ENCODE data around the gene ZSWIM3. TPM values are rescaled to one million over a fixed set of nuclear protein-coding genes. Genes with fewer than 3 reads are reported as not detected.

The ZSWIM3 gene
- total and polyA plus RNA-seq, 11 donors: 1.3 to 3.1 (median 2.1) TPM

DNA sequence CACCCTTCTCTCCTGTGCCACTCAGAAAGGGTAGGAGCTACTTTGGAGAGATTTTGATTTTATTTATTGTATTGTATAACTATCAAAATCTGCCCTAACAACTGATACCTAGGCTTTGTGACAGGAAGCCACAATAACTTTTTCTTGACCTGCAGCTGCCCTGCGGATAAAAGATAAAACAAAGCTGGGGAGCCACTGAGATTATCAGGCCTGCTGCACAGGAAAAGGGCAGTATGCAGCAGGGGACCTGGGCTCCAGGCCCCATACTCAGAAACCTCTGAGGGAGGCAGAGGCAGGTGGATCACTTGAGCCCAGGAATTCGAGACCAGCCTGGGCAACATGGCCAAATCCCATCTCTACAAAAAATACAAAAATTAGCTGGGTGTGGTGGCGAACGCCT, 24.8 kb upstream of the ZSWIM3 start:
- Histone ChIP-seq H3K9me3 (no peaks in the 10 kb centered on the region), H3K27me3 (no peaks in the 10 kb centered on the region), H3K4me1 (peaks cover 0 to 53% (median 36%) of the 10 kb centered on the region in 12 donors), H3K27ac (peak overlapping the region; percentile 89 to 99 (median 95)), H3K36me3 (peaks cover 0 to 12% (median 5%) of the 10 kb centered on the region in 9 donors), H3K4me3 (peak overlapping the region in 5 of 12 donors; percentile 68 to 81 (median 79))
- DNase-seq: no peak
- WGBS, 4 donors: 84 to 91% (median 87%) methylated on average over 4 of the region's 4 CpGs
- TF ChIP-seq POLR2A (IDR thresholded peaks at IDR 0.05): no peak
- TF ChIP-seq, protein P1, sequence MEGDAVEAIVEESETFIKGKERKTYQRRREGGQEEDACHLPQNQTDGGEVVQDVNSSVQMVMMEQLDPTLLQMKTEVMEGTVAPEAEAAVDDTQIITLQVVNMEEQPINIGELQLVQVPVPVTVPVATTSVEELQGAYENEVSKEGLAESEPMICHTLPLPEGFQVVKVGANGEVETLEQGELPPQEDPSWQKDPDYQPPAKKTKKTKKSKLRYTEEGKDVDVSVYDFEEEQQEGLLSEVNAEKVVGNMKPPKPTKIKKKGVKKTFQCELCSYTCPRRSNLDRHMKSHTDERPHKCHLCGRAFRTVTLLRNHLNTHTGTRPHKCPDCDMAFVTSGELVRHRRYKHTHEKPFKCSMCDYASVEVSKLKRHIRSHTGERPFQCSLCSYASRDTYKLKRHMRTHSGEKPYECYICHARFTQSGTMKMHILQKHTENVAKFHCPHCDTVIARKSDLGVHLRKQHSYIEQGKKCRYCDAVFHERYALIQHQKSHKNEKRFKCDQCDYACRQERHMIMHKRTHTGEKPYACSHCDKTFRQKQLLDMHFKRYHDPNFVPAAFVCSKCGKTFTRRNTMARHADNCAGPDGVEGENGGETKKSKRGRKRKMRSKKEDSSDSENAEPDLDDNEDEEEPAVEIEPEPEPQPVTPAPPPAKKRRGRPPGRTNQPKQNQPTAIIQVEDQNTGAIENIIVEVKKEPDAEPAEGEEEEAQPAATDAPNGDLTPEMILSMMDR (IDR thresholded peaks at IDR 0.05): no peak
- intact Hi-C loops (cut with DNase I): loop anchor here in 2 of 10 donors (10.0 kb wide), 1 partner anchor 102 kb away; the partner anchor contains the start of gene PCIF1 (in 2 of the 2)
- no peak for ATAC-seq

DNA sequence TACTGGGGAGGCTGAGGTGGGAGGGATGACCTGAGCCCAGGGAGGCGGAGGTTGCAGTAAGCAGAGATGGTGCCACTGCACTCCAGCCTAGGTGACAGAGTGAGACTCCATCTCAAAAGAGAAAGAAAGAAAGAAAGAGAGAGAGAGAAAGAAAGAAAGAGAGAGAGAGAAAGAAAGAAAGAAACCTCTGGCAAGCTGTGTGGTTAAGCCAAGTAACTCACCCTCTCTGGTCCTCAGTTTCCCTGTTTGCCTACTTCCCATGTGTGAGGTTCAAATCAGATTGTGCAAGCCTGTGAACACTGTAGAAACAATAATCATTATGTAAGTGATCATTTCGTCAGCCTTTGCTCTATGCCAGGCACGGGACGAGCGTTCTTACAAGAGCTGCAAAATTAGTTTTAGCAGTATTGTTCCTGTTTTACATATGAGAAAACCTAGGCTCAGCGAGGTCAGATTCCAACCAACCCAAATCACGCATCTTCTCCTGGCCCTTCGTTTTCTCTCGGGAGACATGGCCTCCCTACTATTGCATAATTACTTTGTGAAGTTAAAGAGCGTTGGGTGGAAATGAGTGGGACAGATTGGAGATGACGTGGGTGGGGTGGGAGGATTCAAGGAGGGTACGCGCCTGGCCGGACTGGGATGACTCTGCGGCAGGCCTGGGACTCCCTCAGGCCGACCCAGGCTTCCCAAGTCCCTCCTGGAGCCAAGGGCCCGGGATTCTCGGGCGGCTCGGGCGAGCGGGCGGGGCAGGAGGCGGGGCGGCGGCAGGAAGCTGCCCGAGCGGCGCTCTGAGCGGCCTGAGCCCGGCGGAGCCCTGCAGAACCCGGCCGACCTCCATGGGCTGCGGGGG, 24.2 kb upstream of the ZSWIM3 start, which contains the start of gene SNX21:
Gene SNX21 (plus strand): TSS at position 770 of the 853 bp plus-strand sequence. CDS start 121 bp downstream, outside the sequence.
- intact Hi-C loops (cut with DNase I): loop anchor here in 2 of 10 donors (10.0 kb wide), 1 partner anchor 102 kb away; the partner anchor contains the start of gene PCIF1 (in 2 of the 2)
- no peaks in the 10 kb centered on the region for H3K9me3 ChIP-seq
- peaks cover 0 to 17% (median 8%) of the 10 kb centered on the region in 9 donors for H3K36me3 ChIP-seq
- no peaks in the 10 kb centered on the region for H3K27me3 ChIP-seq
- TF ChIP-seq POLR2A (IDR thresholded peaks at IDR 0.05): peak in 1 of 2 donors; percentile 48
- TF ChIP-seq, protein P1 (IDR thresholded peaks at IDR 0.05): no peak
- WGBS, 4 donors: 4 to 10% (median 6%) methylated on average over 16 to 35 of the region's 35 CpGs
- peaks cover 0 to 53% (median 36%) of the 10 kb centered on the region in 12 donors for H3K4me1 ChIP-seq
- DNase-seq (peak; percentile 88 to 95 (median 92)), ATAC-seq (peak; percentile 84 to 92 (median 88))
- peak within 1 kb of the TSS; percentile 54 to 90 (median 73) for H3K4me3 ChIP-seq
- peak within 1 kb of the TSS; percentile 89 to 99 (median 95) for H3K27ac ChIP-seq

DNA sequence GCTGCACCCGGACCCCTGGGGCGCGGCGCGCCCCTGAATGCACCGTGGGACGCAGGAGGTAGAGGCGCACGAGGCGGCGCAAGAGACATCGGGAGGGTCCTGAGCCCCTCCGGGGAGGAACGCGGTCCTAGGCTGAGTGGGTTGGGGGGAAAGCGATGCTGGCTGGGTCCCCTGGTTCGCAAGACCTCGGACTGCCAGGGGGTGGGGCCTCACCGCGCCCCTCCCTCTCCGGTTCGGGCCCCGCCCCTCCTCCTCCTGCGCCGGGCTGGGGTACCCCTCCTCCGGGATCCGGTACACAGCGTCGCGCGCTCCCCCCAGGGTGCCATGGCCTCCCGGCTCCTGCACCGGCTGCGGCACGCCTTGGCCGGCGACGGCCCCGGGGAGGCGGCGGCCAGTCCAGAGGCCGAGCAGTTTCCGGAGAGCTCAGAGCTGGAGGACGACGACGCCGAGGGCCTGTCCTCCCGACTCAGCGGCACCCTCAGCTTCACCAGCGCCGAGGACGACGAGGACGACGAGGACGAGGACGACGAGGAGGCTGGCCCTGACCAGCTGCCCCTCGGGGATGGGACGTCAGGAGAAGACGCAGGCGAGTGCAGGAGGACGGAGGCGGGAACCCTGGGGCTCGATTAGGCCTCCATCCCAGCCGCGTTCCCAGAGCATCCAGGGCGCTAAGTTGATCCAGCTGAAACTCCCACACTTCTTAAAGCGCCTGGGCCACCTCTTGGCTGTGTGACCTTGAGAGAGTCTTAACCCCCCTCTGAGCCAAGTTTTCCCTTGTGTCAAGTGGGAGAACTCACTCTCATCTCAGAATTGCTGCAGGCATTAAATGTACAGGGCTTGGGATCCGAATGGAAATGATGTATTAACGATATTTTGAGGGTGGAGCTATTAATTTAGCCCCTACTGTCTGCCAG, 23.3 kb upstream of the ZSWIM3 start:
- Histone ChIP-seq H3K27ac (peak overlapping the region; percentile 89 to 99 (median 95)), H3K4me3 (peak overlapping the region; percentile 54 to 90 (median 73)), H3K27me3 (no peaks in the 10 kb centered on the region), H3K4me1 (peaks cover 0 to 51% (median 34%) of the 10 kb centered on the region in 12 donors), H3K36me3 (peaks cover 0 to 26% (median 13%) of the 10 kb centered on the region in 9 donors), H3K9me3 (no peaks in the 10 kb centered on the region)
- 3 to 8% (median 3%) methylated on average over 25 to 71 of the region's 71 CpGs for WGBS, 4 donors
- intact Hi-C loops (cut with DNase I): loop anchor here in 3 of 10 donors (2.0 to 10.0 kb wide), 2 partner anchors 57 to 101 kb away; partner anchors contain the start of genes PCIF1 (in 2 of the 3), CTSA (in 1 of the 3) and NEURL2 (in 1 of the 3)
- peak in 1 of 2 donors; percentile 41 for TF ChIP-seq POLR2A (IDR thresholded peaks at IDR 0.05)
- TF ChIP-seq, protein P1 (IDR thresholded peaks at IDR 0.05): no peak
- peak; percentile 75 to 89 (median 83) for DNase-seq
- ATAC-seq: peak; percentile 67 to 88 (median 84)
